Kidney (tissue), 14 donors: ENCODE data around the gene GNPAT. TPM values are rescaled to one million over a fixed set of nuclear protein-coding genes. Genes with fewer than 3 reads are reported as not detected.

Source experiments
- DNase-seq, 5 donors: peaks; one replicate each; pipeline ENCODE4 v3.0.0-alpha.2; 2013 to 2020
- FAIRE-seq: peaks from 2 replicates; lab custom pipeline; 2012; peaks lifted over from hg19 to GRCh38; lab: Jason Lieb, UNC
- H3K27ac ChIP-seq, 2 donors: one replicate each; pipeline ENCODE4 v1.7.0; 2013; ENCODE audit warnings: low read depth in 2 of 2, low read length in 2 of 2, inconsistent platforms in 1 of 2
- H3K27me3 ChIP-seq: one replicate; pipeline ENCODE4 v1.7.1; 2013; ENCODE audit warnings: low read length, inconsistent platforms; ENCODE audit not compliant: control insufficient read depth, insufficient read depth
- H3K36me3 ChIP-seq, 3 donors: one replicate each; pipeline versions ENCODE4 v1.7.0 to v1.7.1; 2013; ENCODE audit warnings: low read length in 3 of 3, control low read depth in 1 of 3, inconsistent platforms in 1 of 3; ENCODE audit not compliant: insufficient read depth in 3 of 3, control insufficient read depth in 2 of 3
- H3K4me1 ChIP-seq, 3 donors: one replicate each; pipeline versions ENCODE4 v1.7.0 to v1.7.1; 2013; ENCODE audit warnings: low read length in 3 of 3, inconsistent platforms in 1 of 3, low read depth in 1 of 3; ENCODE audit not compliant: control insufficient read depth in 2 of 3, insufficient read depth in 2 of 3
- H3K4me3 ChIP-seq, 3 donors: one replicate each; pipeline versions ENCODE4 v1.7.0 to v1.8.1; 2013; ENCODE audit warnings: low read length in 3 of 3, control low read depth in 1 of 3, inconsistent platforms in 1 of 3
- H3K9ac ChIP-seq, 3 donors: one replicate each; pipeline versions ENCODE4 v1.7.0 to v1.7.1; 2013; ENCODE audit warnings: low read length in 3 of 3, control low read depth in 1 of 3, inconsistent platforms in 1 of 3
- H3K9me3 ChIP-seq, 3 donors: one replicate each; pipeline versions ENCODE4 v1.7.0 to v1.7.1; 2013; ENCODE audit warnings: low read length in 3 of 3, control low read depth in 1 of 3, inconsistent platforms in 1 of 3; ENCODE audit not compliant: control insufficient read depth in 2 of 3, insufficient read depth in 1 of 3
- CTCF ChIP-seq: IDR thresholded peaks from 3 replicates; pipeline ENCODE4 v1.5.1; 2012; ENCODE audit warnings: mild to moderate bottlenecking, moderate library complexity, borderline replicate concordance; ENCODE audit not compliant: insufficient read depth; ENCODE audit errors: extremely low read depth
- intact Hi-C: fragments of 100-400 bp; cut with DNase I; formaldehyde crosslinking; loops from one replicate; pipeline ENCODE4 v1.11.1; 2022
- polyA plus RNA-seq: library from polyadenylated mRNA; stranded (reverse); fragments of 350-450 nt; fragmentation: Illumina TruSeq; extraction: RNeasy Lipid Tissue Mini Kit (QIAGEN cat#74804); gene quantifications from one replicate; pipeline ENCODE4 v1.2.3, GENCODE V29; 2014; ENCODE audit warnings: low read depth, low replicate concordance; ENCODE audit not compliant: insufficient read depth
- total RNA-seq: library from RNA; stranded (reverse); fragmentation: NEBNext Ultra II Directional; extraction: Animal tissue kit (Norgen Biotek cat#: 25700); gene quantifications from one replicate; pipeline ENCODE4 v1.2.1, GENCODE V29; 2021
- donor health status: control.
- donor health status: control.
- donor health status: control.
- donor health status: control.
- donor health status: control.
- donor health status: DM: yes; HTN: yes; CAD: no.
- donor health status: Normal renal cell carcinoma (clear cell type).

Gene GNPAT
- total and polyA plus RNA-seq, 2 donors from 2014 or later = 31.2 to 33.7 TPM

GRCh38 chr1:231242516-231243198, 1.6 kb downstream of the GNPAT start:
- intact Hi-C loops = no loop called here
- DNase-seq (peak in 2 of 5 donors; percentile 2 to 21), FAIRE-seq (no peak)
- H3K9ac ChIP-seq = peak overlapping the region in 2 of 3 donors; percentile 6 to 94
- TF ChIP-seq CTCF = no peak
- H3K27me3 ChIP-seq = no peaks in the 10 kb centered on the region
- H3K9me3 ChIP-seq = no peaks in the 10 kb centered on the region
- H3K36me3 ChIP-seq = peaks cover 0 to 11% (median under 1%) of the 10 kb centered on the region in 3 donors
- peak overlapping the region in 2 of 3 donors; percentile 98 to 99 for H3K4me3 ChIP-seq
- no peak overlapping the region for H3K27ac ChIP-seq
- H3K4me1 ChIP-seq = peaks cover 3 to 18% (median 4%) of the 10 kb centered on the region in 3 donors

GRCh38 chr1:231248778-231249177, 7.8 kb downstream of the GNPAT start:
- Histone ChIP-seq H3K4me1 (peaks cover 0 to 3% (median 0%) of the 10 kb centered on the region in 3 donors), H3K9me3 (no peaks in the 10 kb centered on the region), H3K36me3 (peaks cover 0 to 4% (median 4%) of the 10 kb centered on the region in 3 donors), H3K9ac (no peak overlapping the region), H3K4me3 (no peak overlapping the region), H3K27me3 (no peaks in the 10 kb centered on the region), H3K27ac (no peak overlapping the region)
- FAIRE-seq = no peak
- intact Hi-C loops = no loop called here
- no peak for DNase-seq
- TF ChIP-seq CTCF = no peak

GRCh38 chr1:231252336-231252735, 11.3 kb downstream of the GNPAT start:
- Histone ChIP-seq H3K4me3 (no peak overlapping the region), H3K4me1 (no peaks in the 10 kb centered on the region), H3K27ac (no peak overlapping the region), H3K9me3 (no peaks in the 10 kb centered on the region), H3K9ac (no peak overlapping the region), H3K27me3 (no peaks in the 10 kb centered on the region), H3K36me3 (peaks cover 0 to 11% (median 10%) of the 10 kb centered on the region in 3 donors)
- FAIRE-seq (no peak), DNase-seq (no peak)
- intact Hi-C loops = no loop called here
- no peak for TF ChIP-seq CTCF
